ENCODE measurements around the gene GPD2. TPM values are rescaled to one million over a fixed set of nuclear protein-coding genes. Genes with fewer than 3 reads are reported as not detected.

The GPD2 gene
- total and polyA plus RNA-seq, 2 of the 13 experiments (the other 11 are each of a cell fraction or from before 2014, with no cell fraction given), result not detected

DNA sequence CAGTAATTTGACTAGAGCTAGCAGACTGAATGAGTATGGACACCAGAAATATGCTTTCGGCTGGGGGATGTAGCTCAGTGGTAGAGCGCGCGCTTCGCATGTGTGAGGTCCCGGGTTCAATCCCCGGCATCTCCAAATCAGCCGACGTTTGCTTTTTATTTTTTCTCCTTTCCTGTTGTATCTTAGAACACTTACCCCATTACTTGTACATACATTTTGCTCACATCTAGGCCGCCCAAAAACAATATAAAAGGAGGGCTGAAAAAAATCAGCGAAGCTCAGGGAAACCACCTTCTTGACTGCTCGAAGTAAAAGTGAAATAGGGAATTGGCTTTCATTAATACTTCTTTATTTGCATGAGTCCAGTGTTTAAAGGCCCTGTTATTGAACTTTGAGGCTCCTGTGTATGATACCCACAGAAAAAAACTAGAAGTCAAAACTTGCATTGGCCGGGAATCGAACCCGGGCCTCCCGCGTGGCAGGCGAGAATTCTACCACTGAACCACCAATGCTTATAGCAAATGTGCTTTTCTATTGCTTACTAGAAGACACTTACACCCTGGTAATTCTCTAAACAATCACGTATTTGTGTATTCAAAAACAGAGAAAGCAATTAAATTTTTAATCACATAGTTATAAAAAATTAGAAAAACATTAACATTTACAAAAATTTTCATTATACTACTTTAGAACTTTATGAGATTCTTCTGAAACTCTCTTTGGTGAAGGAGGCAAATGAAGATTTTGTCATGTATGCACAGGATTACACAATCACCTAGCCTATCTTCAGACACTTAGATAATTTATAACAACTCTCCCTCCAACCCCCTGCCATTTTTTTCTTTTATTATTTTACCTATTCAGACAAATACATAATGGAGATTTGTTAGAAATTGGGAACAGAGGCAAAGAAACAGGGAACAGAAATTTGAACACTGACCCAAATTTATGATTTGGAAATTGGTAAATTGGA lies 35.2 kb upstream of the GPD2 start (continued):
- no peak for TF ChIP-seq AKNA (CRISPR knock-in tag; IDR thresholded peaks at IDR 0.05; ENCODE audit: borderline replicate concordance)
- TF ChIP-seq SOX5 (CRISPR knock-in tag; IDR thresholded peaks at IDR 0.05; ENCODE audit: borderline replicate concordance), result no peak; the same call in 1 of the 2 replicates
- TF ChIP-seq, protein P1, sequence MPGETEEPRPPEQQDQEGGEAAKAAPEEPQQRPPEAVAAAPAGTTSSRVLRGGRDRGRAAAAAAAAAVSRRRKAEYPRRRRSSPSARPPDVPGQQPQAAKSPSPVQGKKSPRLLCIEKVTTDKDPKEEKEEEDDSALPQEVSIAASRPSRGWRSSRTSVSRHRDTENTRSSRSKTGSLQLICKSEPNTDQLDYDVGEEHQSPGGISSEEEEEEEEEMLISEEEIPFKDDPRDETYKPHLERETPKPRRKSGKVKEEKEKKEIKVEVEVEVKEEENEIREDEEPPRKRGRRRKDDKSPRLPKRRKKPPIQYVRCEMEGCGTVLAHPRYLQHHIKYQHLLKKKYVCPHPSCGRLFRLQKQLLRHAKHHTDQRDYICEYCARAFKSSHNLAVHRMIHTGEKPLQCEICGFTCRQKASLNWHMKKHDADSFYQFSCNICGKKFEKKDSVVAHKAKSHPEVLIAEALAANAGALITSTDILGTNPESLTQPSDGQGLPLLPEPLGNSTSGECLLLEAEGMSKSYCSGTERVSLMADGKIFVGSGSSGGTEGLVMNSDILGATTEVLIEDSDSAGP (CRISPR knock-in tag; IDR thresholded peaks at IDR 0.05; ENCODE audit: borderline replicate concordance), result no peak
- no peak for TF ChIP-seq ZNF280B (CRISPR knock-in tag; IDR thresholded peaks at IDR 0.05; ENCODE audit: borderline replicate concordance)
- no peak for TF ChIP-seq MED8 (CRISPR knock-in tag; IDR thresholded peaks at IDR 0.05; ENCODE audit: insufficient replicate concordance)
- TF ChIP-seq GATAD2A (CRISPR knock-in tag; IDR thresholded peaks at IDR 0.05), result peak; percentile 70
- no peak for TF ChIP-seq ZNF318 (CRISPR knock-in tag; IDR thresholded peaks at IDR 0.05)
- TF ChIP-seq SP140L (CRISPR knock-in tag; IDR thresholded peaks at IDR 0.05; ENCODE audit: borderline replicate concordance), result peak; percentile 91
- TF ChIP-seq ZEB1 (IDR thresholded peaks at IDR 0.05; ENCODE audit: insufficient replicate concordance, low read depth), result peak; percentile 71
- peak; percentile 50 for TF ChIP-seq ZNF331 (CRISPR knock-in tag; IDR thresholded peaks at IDR 0.05)
